HEK293T (cell line): ENCODE data around the gene NR6A1.

Experiments used
- CTBP1 ChIP-seq: fragments of 450-650 bp; IDR thresholded peaks from 2 replicates; pipeline ENCODE4 v1.6.1; 2016; ENCODE audit warnings: borderline replicate concordance
- NFRKB ChIP-seq: fragments of 450-650 bp; IDR thresholded peaks from 2 replicates; pipeline ENCODE4 v1.6.1; 2016; ENCODE audit warnings: mild to moderate bottlenecking, moderate library complexity
- SP1 ChIP-seq: fragments of 450-650 bp; IDR thresholded peaks from 2 replicates; pipeline ENCODE4 v1.6.1; 2017
- TARDBP ChIP-seq: fragments of 450-650 bp; IDR thresholded peaks from 2 replicates; pipeline ENCODE4 v1.6.1; 2016

GRCh38 chr9:124622882-124623281, 148.2 kb downstream of the NR6A1 start:
- TF ChIP-seq SP1 (no peak), TARDBP (no peak), CTBP1 (no peak), NFRKB (no peak)
